Right ventricle myocardium superior (tissue), 1 donor: ENCODE results near the gene CTBP2. TPM values are rescaled to one million over a fixed set of nuclear protein-coding genes. Genes with fewer than 3 reads are reported as not detected.
"Not testable (repeated sequence)": the region's sequence is repeated elsewhere in the genome, so short reads cannot be mapped to it uniquely, and the experiment has no call there.

Experiments used
- ATAC-seq: fragments of 200-7000 bp; cut with Tn5 transposase; one replicate; pipeline ENCODE4 v1.9.1; 2020; ENCODE audit warnings: mild to moderate bottlenecking; ENCODE audit not compliant: poor library complexity
- DNase-seq: peaks from one replicate; pipeline ENCODE4 v3.0.0-alpha.2; 2020
- intact Hi-C: fragments of 100-400 bp; cut with DNase I; formaldehyde crosslinking; loops from one replicate; pipeline ENCODE4 v1.11.2; 2022
- total RNA-seq: library from RNA; stranded (reverse); fragmentation: NEBNext Ultra II Directional; extraction: Animal tissue kit (Norgen Biotek cat#: 25700); gene quantifications from one replicate; pipeline ENCODE4 v1.2.1, GENCODE V29; 2021
- donor health status: DM: no; HTN: yes; CAD: no; lungs with severe emphysema.

Gene CTBP2
- total RNA-seq, 1 donor from 2014 or later, result 29.4 TPM

DNA sequence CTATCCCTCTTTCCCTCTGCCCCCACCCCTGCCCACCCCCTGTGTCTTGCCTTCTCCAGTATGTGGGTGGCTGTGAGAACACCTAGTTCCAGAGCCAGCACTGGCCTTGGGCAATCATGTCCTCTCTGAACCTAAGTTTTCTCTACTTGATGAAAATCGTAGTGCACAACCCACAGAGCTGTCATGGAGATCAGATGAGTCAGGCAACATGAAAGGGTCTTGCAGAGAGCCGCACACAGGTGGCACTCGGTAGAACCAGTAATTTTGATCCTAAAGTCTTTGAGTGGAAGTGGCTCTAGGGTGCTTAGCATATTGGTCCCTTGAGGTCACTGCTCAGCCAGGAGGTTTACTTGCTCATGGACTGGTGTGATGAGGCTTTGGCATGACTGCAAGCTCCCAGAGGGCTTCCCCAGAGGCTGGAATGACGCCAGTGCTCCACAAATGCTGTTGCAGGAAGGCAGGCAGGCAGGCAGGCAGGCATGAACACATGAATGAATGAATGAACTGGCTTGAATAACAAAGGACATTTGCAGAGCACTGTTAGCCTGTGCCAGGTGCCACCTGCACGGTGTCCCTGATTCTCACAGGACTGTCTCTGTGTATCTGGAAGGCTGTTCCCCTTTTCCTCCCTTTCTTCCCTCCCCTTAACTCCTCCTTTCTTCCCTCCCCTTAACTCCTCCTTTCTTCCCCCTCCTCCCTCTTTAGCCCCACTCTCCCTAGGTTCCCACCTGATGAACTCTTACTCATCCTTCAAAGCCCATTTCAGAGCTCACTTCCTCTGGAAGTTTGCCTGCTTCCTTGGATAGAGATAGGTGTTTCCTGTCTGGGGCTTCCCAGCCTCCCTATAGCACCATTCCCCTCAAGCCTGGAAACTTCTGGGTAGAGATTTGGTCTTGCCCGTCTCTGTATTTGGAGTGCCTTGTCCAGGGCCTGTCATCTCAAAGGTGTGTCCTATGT is 27.2 kb upstream of the CTBP2 start:
- no peak for ATAC-seq

DNA sequence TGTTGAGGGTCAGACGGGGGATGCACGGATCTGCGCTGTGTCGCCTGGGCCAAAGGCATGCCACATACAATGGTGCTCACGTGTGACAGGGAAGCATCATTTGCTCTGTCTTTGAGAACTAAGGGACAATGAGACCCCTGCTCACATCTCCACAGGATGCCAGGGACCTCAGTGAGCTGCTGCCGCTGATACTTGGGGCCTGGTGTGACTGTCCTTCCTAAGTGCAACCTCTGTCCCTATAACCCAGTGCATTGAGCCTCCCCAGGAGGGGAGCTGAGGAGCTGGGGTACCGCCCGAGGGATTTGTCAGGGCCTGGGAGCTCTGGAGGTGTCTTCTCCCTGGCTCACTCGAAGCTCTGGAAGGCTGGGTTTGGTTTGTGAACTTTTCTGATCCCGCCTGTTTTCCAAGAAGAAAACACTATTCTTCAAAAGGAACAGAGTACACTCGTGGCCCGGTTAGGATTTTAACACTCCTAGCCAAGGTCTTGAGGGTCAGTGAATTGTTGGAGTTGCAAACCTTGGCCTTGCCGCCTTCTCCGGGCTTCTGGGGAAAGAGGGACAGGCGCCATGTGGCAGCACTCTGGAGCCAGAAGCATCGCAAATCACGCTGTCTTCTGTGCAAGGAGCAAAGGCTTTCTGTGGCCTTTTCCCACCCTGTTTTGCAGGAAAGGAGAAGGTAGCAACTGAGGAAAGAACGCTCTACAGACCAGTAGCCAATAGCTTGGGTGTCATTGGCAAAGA is 26.2 kb upstream of the CTBP2 start:
- DNase-seq (no peak), ATAC-seq (no peak)
- intact Hi-C loops, result no loop called here

More for the DNA sequence above, 27.2 kb upstream of the CTBP2 start:
- no peak for DNase-seq
- intact Hi-C loops, result no loop called here

DNA sequence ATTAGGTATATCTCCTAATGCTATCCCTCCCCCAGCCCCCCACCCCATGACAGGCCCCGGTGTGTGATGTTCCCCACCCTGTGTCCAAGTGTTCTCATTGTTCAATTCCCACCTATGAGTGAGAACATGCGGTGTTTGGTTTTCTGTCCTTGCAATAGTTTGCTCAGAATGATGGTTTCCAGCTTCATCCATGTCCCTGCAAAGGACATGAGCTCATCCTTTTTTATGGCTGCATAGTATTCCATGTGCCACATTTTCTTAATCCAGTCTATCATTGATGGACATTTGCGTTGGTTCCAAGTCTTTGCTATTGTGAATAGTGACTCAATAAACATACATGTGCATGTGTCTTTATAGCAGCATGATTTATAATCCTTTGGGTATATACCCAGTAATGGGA is 18.7 kb upstream of the CTBP2 start:
- intact Hi-C loops, ATAC-seq, DNase-seq: not testable (repeated sequence)

DNA sequence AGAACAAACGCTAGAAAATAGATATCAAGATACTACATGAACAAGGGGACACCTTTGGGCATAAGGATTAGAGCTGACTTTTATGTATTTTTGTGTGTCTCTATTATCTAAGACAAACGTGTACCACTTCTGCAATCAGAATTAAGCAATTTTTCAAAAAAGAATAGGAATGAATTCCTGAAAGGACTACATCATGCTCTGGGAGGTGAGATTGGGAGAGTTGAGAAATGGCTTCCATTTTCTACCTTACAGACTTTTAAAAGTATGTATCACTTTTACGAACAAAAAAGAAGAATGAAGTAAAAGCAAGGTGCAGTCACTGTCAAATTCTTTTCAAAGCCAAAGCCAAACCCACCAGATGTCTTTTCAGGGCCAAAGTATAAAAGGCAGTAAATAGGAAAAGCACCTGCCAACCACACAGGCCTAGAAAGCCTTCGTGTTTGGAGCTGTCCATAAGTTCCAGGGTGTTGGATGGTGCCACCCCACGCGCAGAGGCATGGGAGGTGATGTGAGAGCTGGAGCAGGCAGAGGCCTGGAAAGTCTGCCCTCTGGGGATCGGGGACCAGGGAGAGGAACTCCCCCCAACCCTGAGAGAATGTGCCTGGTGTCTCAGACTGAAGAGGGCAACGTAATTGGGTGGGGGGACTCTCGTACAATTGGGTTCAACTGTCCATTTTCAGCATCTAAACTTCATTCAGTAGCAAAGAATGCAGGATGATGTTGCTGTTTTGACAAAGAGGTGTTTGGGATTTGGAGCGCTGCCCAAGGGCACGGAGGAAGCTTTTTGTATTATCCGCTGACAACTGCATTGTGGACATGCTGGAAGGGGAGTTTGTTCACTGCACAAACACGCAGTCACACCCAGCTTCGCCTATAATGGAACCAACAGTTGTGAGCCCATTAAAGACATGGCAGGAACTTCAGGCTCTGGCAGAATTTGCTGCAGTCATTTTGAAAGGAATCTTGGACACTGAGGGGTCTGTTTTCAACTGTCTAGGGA is 17.6 kb upstream of the CTBP2 start:
- DNase-seq, result no peak
- no peak for ATAC-seq
- intact Hi-C loops, result no loop called here

DNA sequence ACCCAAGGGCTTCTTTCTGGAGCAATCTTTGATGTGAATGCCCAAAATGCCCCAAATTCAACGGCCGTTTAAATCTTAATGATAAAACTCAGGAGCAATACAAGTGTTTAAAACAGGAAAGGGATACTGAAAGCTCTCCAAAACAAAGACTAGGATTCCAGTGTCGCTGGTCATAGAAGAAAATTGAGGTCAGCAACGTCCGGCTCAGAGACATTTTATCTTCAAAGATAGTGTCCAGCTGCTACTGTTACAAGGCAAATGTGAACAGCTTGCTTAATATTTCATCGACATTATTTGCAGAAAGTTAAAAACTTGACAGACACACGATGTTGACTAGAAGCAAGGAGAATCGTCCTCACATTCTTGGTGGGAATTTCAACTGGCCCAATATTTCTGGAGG is 15.4 kb upstream of the CTBP2 start:
- ATAC-seq, result no peak
- DNase-seq, result no peak
- intact Hi-C loops, result no loop called here

DNA sequence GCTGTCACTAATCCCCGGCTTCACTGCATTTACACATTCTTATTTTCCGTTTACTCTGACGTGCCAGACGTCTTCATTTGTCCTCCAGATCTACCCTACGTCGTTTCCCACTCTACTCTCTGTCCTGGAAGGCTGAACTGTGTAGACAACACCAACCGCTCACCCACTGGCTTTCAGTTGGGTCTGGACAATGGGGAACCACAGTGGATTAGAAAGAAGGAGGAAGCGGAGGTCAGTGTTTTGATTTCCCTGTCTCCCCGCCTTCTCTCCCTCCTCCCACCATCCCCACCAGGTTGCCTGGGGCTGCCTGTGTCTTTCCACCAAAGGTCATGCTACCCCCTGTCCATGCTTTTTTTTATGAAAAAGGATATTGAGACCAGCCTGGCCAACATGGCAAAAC is 14.0 kb upstream of the CTBP2 start:
- DNase-seq, result no peak
- intact Hi-C loops, result no loop called here

DNA sequence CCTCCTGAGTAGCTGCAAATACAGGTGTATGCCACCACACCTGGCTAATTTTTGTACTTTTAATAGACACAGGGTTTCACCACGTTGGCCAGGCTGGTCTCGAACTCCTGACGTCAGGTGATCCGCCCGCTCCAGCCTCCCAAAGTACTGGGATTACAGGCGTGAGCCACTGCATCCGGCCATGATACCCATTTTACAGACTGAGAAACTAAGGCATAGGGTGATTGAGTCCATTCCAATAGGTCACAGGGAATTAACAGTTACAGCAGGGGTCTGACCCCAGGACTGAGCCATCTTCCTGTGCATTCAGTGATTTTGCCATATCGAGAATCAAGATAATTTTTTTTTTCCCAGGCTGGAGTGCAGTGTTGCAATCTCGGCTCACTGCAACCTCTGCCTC is 12.3 kb upstream of the CTBP2 start:
- no peak for ATAC-seq
- no peak for DNase-seq
- intact Hi-C loops, result no loop called here

More for the DNA sequence above, 14.0 kb upstream of the CTBP2 start:
- no peak for ATAC-seq

DNA sequence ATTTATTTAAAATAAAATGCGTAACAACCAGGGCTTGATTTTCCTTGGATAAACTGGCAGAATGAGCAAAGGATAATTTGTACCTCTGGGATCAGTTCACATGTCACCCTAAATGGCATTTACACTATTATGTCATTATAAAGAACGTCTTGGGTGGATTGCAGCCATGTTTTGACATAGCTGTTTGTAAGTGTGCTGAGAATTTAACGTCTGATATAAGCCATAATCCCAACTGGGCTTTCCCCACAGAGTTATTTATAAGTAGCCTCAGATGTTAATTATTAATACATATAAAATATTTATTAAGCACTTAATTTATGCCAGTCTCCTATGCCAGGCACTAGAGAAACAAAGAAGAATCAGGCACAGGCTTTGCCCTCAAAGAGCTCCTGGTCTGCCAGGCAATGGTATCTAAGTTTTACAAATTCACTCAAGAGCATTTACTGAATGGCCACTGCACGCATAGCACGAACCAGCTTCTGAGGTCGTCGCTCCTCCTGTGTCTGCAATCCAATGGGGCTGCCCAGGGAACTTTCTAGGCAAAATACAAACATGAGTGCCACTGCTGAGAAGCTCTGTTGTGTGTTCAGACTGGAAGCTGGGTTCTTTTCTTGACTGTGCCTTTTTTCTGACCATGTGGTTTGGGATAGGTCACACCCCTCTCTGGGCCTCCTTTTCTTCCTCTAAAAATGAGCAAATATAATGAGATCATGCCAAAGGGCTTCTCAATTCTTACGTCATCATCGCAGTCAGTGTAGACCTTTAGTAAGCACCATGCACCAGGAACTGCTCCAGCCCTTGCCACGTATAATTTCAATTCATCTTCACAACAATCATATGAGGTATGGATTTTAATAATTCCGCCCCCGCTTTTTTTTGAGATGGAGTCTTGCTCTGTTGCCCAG is 11.3 kb upstream of the CTBP2 start:
- ATAC-seq (no peak), DNase-seq (no peak)
- intact Hi-C loops, result no loop called here

DNA sequence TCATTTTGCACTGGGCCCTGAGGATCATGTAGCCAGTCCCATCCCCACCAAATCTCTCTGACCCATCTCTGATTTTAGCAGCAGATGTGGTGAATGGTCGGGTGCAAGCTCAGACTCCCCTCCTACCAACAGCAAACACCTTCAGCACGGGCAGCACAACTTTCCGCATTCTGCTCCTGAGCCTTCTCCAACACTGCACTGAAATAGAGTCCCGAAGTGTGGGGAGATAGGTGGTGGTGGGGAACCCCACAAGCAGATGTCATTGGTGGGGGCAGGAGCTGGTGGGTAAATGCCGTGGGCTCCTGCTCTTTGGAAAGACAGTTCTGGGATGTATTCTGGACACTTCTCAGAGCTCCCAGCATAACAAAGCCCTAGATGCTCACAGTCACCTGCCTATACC is 9.6 kb upstream of the CTBP2 start:
- ATAC-seq, result no peak
- intact Hi-C loops, result loop anchor here (10.0 kb wide), 1 partner anchor 165 kb away; no protein-coding TSS in a partner anchor
- DNase-seq, result no peak

DNA sequence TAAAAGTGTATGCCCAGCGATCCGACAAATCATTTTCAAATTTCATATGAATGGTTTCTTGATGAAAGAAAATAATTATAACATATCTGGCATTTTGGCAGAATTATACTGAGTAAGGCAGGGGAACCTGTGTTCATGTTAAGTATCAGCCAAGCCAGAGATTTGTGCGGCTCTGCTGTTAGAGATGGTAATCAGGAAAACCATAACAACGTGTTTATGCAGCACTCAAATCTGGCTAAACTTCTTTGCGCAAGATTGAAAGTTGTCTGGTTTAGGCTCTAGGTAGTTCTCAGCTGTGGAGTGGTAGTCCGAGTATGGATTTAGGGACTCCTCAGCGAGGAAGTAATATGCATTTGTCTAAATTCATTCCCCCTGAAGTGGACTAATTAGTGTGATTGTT is 8.9 kb upstream of the CTBP2 start:
- intact Hi-C loops, result loop anchor here (10.0 kb wide), 1 partner anchor 166 kb away; no protein-coding TSS in a partner anchor
- no peak for DNase-seq
- no peak for ATAC-seq

DNA sequence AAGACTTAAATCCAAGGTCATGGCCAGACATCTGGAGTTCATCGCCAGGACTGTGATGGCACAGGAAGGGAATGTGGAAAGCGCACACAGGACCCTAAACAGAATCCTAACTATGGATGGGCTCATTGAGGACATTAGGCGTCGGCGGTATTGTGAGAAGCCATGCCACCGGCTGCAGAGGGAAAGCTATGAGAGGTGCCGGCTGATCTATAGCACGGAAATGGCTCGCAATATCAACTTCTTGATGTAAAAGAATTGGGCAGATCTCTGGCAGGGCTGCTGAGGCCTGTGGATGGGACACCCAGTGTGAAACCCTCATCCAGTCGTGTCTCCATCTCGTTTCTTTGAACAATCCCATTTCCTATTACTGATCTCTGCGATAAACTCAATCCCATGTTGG is 6.3 kb upstream of the CTBP2 start:
- intact Hi-C loops, result loop anchor here (10.0 kb wide), 1 partner anchor 168 kb away; no protein-coding TSS in a partner anchor
- DNase-seq (no peak), ATAC-seq (no peak)

DNA sequence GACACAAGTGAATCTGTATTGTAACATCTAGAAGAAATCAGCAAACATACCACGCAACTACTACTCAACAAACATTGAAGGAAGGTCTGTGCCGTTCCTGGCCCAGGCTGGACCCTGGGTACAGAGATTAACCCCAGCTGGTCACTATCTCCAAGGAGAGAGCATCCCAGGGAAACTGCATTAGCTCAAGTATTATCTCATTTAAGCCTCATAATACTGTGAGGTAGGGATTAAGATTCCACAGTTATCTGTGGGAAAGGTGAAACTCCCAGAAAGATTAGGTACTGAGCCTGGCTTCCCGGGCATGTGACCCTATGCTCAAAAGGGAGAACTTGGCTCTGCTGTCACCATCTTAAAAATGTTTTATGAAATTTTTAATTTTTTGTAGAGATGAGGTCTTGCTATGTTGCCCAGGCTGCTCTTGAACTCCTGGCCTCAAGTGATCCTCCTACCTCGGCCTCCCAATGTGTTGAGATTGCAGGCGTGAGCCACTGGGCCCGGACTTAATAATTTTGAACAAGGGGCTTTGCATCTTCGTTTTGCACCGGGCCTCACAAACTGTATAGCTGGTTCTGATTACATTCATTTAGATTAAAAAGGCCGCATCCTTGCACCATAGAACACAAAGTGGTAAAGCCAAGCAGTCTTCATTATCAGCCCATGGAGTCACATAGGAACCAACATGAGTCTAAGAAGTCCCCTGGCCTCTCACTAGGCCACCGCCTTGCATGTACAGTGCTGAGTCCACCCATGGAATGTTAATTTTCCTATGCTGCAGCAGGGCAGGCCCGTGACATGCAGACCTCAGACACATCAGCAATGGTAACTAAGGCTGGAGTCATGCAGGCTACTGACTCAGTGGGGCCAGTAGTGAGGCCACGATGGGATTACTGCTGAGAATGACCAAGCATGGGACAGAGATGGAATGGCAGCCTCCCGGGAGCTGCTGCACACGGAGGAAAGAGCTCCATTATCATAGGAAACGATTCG is 5.5 kb upstream of the CTBP2 start:
- DNase-seq (no peak), ATAC-seq (no peak)
- intact Hi-C loops, result loop anchor here (10.0 kb wide), 1 partner anchor 169 kb away; no protein-coding TSS in a partner anchor

DNA sequence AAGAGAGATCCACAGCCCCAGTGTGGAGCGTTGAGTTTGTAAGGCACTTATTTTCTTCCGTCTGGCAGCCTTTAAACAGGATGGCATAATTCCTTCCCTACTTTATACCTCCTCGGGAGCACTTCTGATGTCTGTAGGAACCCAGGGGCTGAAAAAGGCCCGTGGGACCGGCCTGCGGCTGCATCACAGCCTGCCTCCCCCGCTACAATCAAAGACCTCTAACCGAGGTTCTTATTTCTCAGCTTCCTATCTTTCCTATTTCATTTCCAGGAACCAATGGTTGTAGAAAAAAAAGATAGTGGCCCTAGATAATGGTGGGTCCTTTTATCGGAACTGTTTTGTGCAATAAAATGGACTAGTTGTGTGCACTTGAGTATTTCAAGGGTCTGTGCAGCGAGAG is 4.1 kb upstream of the CTBP2 start:
- ATAC-seq (no peak), DNase-seq (no peak)
- intact Hi-C loops, result loop anchor here (10.0 kb wide), 1 partner anchor 170 kb away; no protein-coding TSS in a partner anchor

DNA sequence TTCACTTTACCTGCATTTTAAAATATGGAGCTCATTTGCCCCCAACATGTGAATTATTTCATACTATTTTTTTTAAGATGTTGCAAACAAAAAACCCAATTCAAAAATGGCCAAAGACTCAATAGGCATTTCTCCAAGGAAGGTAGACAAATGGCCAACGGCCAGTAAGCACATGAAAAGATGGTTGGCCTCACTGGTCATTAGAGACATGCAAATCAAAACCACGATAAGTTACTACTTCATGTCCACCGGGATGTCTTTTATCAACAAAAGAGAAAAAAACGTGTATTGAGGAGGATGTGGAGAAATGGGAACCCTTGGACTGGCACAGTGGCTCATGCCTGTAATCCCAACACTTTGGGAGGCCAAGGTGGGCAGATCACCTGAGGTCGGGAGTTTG is 3.4 kb upstream of the CTBP2 start:
- DNase-seq, result no peak
- intact Hi-C loops, result loop anchor here (10.0 kb wide), 1 partner anchor 171 kb away; no protein-coding TSS in a partner anchor
- no peak for ATAC-seq

DNA sequence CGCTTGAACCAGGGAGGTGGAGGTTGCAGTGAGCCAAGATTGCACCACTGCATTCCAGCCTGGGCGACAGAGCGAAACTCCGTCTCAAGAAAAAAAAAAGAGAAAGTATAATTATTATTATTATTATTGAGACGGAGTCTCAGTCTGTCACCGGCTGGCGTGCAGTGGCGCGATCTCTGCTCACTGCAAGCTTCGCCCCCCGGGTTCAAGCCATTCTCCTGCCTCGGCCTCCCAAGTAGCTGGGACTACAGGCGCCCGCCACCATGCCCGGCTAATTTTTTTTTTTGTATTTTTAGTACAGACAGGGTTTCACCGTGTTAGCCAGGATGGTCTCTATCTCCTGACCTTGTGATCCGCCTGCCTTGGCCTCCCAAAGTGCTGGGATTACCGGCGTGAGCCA is 2.9 kb upstream of the CTBP2 start:
- DNase-seq, ATAC-seq: not testable (repeated sequence)
- intact Hi-C loops, result loop anchor here (10.0 kb wide), 1 partner anchor 171 kb away; no protein-coding TSS in a partner anchor
